ENCODE results near the gene RBCK1.

DNA sequence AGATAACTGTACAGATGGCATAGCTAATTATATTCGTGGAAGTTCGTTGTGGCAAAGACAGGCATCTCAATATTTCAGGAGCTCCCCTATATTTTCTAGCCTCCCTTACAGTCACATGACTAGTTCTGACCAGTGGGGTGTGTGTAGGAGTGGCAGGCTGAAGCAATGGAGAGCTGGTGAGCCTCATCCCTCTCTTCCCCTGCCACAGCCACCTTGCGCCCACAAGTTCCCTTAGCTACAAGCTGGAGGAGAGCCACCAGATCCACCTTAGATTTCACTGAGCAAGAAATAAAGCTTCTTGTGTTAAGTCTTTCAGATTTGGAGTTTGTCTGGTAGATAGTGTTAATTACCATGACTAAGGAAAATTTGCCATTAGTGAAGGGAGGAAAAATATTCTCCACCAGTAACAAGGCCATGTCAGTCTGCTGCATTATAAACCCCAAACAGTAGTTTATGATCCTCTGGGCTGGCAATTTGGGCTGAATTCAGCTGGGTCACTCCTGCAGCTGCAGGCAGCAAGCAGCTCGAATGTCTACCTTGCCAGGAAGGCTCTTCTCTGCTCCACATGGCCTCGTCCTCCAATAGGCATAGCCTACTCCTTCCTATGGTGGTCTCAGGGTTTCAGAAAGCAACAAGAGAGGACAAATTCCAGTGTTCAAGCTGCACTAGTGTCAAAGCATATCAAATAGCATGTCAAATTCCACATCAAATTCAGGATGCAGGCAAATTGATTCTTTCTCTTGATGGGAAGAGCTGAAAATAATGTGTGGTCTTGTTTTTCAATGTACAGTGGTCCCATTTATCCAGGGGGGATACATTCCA, 7.4 kb upstream of the RBCK1 start:
- TF ChIP-seq, protein P1, sequence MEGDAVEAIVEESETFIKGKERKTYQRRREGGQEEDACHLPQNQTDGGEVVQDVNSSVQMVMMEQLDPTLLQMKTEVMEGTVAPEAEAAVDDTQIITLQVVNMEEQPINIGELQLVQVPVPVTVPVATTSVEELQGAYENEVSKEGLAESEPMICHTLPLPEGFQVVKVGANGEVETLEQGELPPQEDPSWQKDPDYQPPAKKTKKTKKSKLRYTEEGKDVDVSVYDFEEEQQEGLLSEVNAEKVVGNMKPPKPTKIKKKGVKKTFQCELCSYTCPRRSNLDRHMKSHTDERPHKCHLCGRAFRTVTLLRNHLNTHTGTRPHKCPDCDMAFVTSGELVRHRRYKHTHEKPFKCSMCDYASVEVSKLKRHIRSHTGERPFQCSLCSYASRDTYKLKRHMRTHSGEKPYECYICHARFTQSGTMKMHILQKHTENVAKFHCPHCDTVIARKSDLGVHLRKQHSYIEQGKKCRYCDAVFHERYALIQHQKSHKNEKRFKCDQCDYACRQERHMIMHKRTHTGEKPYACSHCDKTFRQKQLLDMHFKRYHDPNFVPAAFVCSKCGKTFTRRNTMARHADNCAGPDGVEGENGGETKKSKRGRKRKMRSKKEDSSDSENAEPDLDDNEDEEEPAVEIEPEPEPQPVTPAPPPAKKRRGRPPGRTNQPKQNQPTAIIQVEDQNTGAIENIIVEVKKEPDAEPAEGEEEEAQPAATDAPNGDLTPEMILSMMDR (IDR thresholded peaks at IDR 0.05): no peak
- TF ChIP-seq POLR2A (IDR thresholded peaks at IDR 0.05): no peak
- TF ChIP-seq POLR2AphosphoS5 (IDR thresholded peaks at IDR 0.05): no peak
- no peak for TF ChIP-seq EP300 (IDR thresholded peaks at IDR 0.05)
